HAP-1 (cell line): ENCODE data around the gene FAM83F.
A peak's percentile ranks its signal among the peaks of the same experiment; 100 is the strongest.

Experiments used
- DNase-seq, 2 experiments: peaks; one replicate each; pipeline ENCODE4 v3.0.0-alpha.2; 2016 to 2020; ENCODE audit warnings: low spot score in 2 of 2
- H3K27me3 ChIP-seq: fragments of 250-450 bp; sonication (Bioruptor Pico); 2 replicates; pipeline ENCODE4 v1.5.1; 2020; ENCODE audit warnings: low read depth, mild to moderate bottlenecking, moderate library complexity
- H3K36me3 ChIP-seq: fragments of 250-450 bp; sonication (Bioruptor Pico); replicated peaks from 2 replicates; pipeline ENCODE4 v1.5.1; 2020; ENCODE audit warnings: mild to moderate bottlenecking
- H3K4me1 ChIP-seq: fragments of 250-450 bp; sonication (Bioruptor Pico); 2 replicates; pipeline ENCODE4 v1.5.1; 2020; ENCODE audit warnings: mild to moderate bottlenecking
- H3K4me3 ChIP-seq: fragments of 250-450 bp; sonication (Bioruptor Pico); 2 replicates; pipeline ENCODE4 v1.5.1; 2020; ENCODE audit warnings: mild to moderate bottlenecking, moderate library complexity
- H3K9me3 ChIP-seq: fragments of 250-450 bp; sonication (Bioruptor Pico); 2 replicates; pipeline ENCODE4 v1.5.1; 2020; ENCODE audit warnings: mild to moderate bottlenecking, moderate library complexity
- in situ Hi-C: fragments of 300-500 bp; cut with MboI; formaldehyde crosslinking; loops from 3 replicates; pipeline ENCODE4 v1.14.3; 2020; ENCODE audit warnings: low sequenced_read_pairs, inconsistent platforms, mixed read lengths

FAM83F gene

GRCh38 chr22:39994041-39994565 is 651 bp upstream of the FAM83F start:
- peaks cover 3% of the 10 kb centered on the region; the same call in 1 of the 2 replicates for H3K4me1 ChIP-seq
- no peaks in the 10 kb centered on the region for H3K36me3 ChIP-seq
- no peak for DNase-seq
- no peak overlapping the region for H3K4me3 ChIP-seq
- in situ Hi-C loops = no loop called here
- H3K9me3 ChIP-seq = no peaks in the 10 kb centered on the region
- H3K27me3 ChIP-seq = no peaks in the 10 kb centered on the region

GRCh38 chr22:39995393-39996252 is 869 bp downstream of the FAM83F start:
- Histone ChIP-seq H3K4me1 (peaks cover 3% of the 10 kb centered on the region; the same call in 1 of the 2 replicates), H3K9me3 (no peaks in the 10 kb centered on the region), H3K36me3 (no peaks in the 10 kb centered on the region), H3K4me3 (no peak overlapping the region), H3K27me3 (no peaks in the 10 kb centered on the region)
- DNase-seq = no peak
- in situ Hi-C loops = no loop called here

- no peak overlapping the region for H3K4me3 ChIP-seq
- no peaks in the 10 kb centered on the region for H3K9me3 ChIP-seq
- H3K27me3 ChIP-seq = no peaks in the 10 kb centered on the region
- peaks cover 3% of the 10 kb centered on the region; the same call in 1 of the 2 replicates for H3K4me1 ChIP-seq
- in situ Hi-C loops = no loop called here
- no peak for DNase-seq
- no peaks in the 10 kb centered on the region for H3K36me3 ChIP-seq
These were observed 2.0 kb downstream of the FAM83F start for GRCh38 chr22:39996732-39997131.

GRCh38 chr22:39997421-39997820 is 2.7 kb downstream of the FAM83F start:
- in situ Hi-C loops = no loop called here
- Histone ChIP-seq H3K4me3 (no peak overlapping the region), H3K4me1 (peaks cover 3% of the 10 kb centered on the region; the same call in 1 of the 2 replicates)

GRCh38 chr22:39997939-39998726 is 3.4 kb downstream of the FAM83F start:
- no peaks in the 10 kb centered on the region for H3K36me3 ChIP-seq
- DNase-seq = peak; percentile 17 to 66
- H3K4me1 ChIP-seq = peaks cover 3% of the 10 kb centered on the region; the same call in 1 of the 2 replicates
- H3K4me3 ChIP-seq = no peak overlapping the region
- H3K27me3 ChIP-seq = no peaks in the 10 kb centered on the region
- H3K9me3 ChIP-seq = no peaks in the 10 kb centered on the region
- in situ Hi-C loops = no loop called here

More at GRCh38 chr22:39997421-39997820, 2.7 kb downstream of the FAM83F start:
- no peak for DNase-seq
- Histone ChIP-seq H3K27me3 (no peaks in the 10 kb centered on the region), H3K36me3 (no peaks in the 10 kb centered on the region), H3K9me3 (no peaks in the 10 kb centered on the region)

- peaks cover 3% of the 10 kb centered on the region; the same call in 1 of the 2 replicates for H3K4me1 ChIP-seq
- no peaks in the 10 kb centered on the region for H3K36me3 ChIP-seq
- H3K27me3 ChIP-seq = no peaks in the 10 kb centered on the region
- DNase-seq = no peak
- H3K4me3 ChIP-seq = no peak overlapping the region
- in situ Hi-C loops = no loop called here
- H3K9me3 ChIP-seq = no peaks in the 10 kb centered on the region
These were observed 4.5 kb downstream of the FAM83F start for GRCh38 chr22:39999144-39999757.

GRCh38 chr22:40000171-40000570 is 5.4 kb downstream of the FAM83F start:
- Histone ChIP-seq H3K4me1 (peaks cover 3% of the 10 kb centered on the region; the same call in 1 of the 2 replicates), H3K9me3 (no peaks in the 10 kb centered on the region), H3K36me3 (no peaks in the 10 kb centered on the region), H3K27me3 (no peaks in the 10 kb centered on the region), H3K4me3 (no peak overlapping the region)
- in situ Hi-C loops = no loop called here
- no peak for DNase-seq

GRCh38 chr22:40001106-40001505 is 6.4 kb downstream of the FAM83F start:
- DNase-seq = no peak
- Histone ChIP-seq H3K4me1 (peaks cover 3% of the 10 kb centered on the region; the same call in 1 of the 2 replicates), H3K27me3 (no peaks in the 10 kb centered on the region), H3K36me3 (no peaks in the 10 kb centered on the region), H3K4me3 (no peak overlapping the region), H3K9me3 (no peaks in the 10 kb centered on the region)
- in situ Hi-C loops = no loop called here

- in situ Hi-C loops = no loop called here
- H3K9me3 ChIP-seq = no peaks in the 10 kb centered on the region
- H3K4me1 ChIP-seq = peaks cover 3% of the 10 kb centered on the region; the same call in 1 of the 2 replicates
- no peak overlapping the region for H3K4me3 ChIP-seq
- no peak for DNase-seq
- no peaks in the 10 kb centered on the region for H3K27me3 ChIP-seq
- H3K36me3 ChIP-seq = no peaks in the 10 kb centered on the region
These were observed 7.2 kb downstream of the FAM83F start for GRCh38 chr22:40001800-40002577.

- Histone ChIP-seq H3K27me3 (no peaks in the 10 kb centered on the region), H3K4me1 (peaks cover under 1% of the 10 kb centered on the region; the same call in 1 of the 2 replicates), H3K9me3 (no peaks in the 10 kb centered on the region), H3K4me3 (no peak overlapping the region), H3K36me3 (no peaks in the 10 kb centered on the region)
- in situ Hi-C loops = no loop called here
- DNase-seq = no peak
These were observed 8.4 kb downstream of the FAM83F start for GRCh38 chr22:40002935-40003715.

GRCh38 chr22:40004836-40005235 is 10.1 kb downstream of the FAM83F start:
- in situ Hi-C loops = no loop called here
- no peak overlapping the region for H3K4me3 ChIP-seq
- no peaks in the 10 kb centered on the region for H3K9me3 ChIP-seq
- DNase-seq = no peak
- H3K36me3 ChIP-seq = no peaks in the 10 kb centered on the region
- H3K27me3 ChIP-seq = 0 out of 2 replicates have a peak, but pooled peaks cover 3% of the 10 kb centered on the region
- H3K4me1 ChIP-seq = no peaks in the 10 kb centered on the region

- peaks cover 3% of the 10 kb centered on the region; the same call in 1 of the 2 replicates for H3K27me3 ChIP-seq
- H3K4me3 ChIP-seq = no peak overlapping the region
- in situ Hi-C loops = no loop called here
- H3K36me3 ChIP-seq = no peaks in the 10 kb centered on the region
- no peak for DNase-seq
- no peaks in the 10 kb centered on the region for H3K9me3 ChIP-seq
- H3K4me1 ChIP-seq = no peaks in the 10 kb centered on the region
These were observed 11.9 kb downstream of the FAM83F start for GRCh38 chr22:40006641-40007040.
